ENCODE measurements around the gene SYNE1. TPM values are rescaled to one million over a fixed set of nuclear protein-coding genes. Genes with fewer than 3 reads are reported as not detected.
"Not testable (repeated sequence)": the region's sequence is repeated elsewhere in the genome, so short reads cannot be mapped to it uniquely, and the experiment has no call there.

SYNE1 gene
- total RNA-seq, 4 donors from 2014 or later = 78.9 to 352 (median 113) TPM

DNA sequence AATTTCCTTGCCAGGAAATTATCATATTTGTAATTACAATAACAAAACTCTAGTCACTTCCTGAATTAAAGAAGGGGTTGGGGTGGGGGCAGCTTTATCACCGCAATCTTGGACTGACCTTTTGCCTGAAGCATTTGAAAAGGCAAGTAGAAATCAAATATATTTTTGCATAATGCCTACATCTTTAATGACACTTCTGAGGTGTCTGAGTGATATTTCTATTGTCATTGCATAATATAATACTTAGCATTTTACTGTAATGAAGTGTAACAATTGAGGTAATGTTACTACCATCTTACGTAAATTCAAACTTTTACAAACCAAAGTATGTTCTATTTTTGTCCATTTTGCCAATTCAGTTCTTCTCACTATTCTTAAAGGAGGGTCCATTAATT lies 65.2 kb downstream of the SYNE1 start:
- ATAC-seq (ENCODE audit: low FRiP score) (no peak), DNase-seq (ENCODE audit: low spot score) (no peak)
- TF ChIP-seq, protein P1, sequence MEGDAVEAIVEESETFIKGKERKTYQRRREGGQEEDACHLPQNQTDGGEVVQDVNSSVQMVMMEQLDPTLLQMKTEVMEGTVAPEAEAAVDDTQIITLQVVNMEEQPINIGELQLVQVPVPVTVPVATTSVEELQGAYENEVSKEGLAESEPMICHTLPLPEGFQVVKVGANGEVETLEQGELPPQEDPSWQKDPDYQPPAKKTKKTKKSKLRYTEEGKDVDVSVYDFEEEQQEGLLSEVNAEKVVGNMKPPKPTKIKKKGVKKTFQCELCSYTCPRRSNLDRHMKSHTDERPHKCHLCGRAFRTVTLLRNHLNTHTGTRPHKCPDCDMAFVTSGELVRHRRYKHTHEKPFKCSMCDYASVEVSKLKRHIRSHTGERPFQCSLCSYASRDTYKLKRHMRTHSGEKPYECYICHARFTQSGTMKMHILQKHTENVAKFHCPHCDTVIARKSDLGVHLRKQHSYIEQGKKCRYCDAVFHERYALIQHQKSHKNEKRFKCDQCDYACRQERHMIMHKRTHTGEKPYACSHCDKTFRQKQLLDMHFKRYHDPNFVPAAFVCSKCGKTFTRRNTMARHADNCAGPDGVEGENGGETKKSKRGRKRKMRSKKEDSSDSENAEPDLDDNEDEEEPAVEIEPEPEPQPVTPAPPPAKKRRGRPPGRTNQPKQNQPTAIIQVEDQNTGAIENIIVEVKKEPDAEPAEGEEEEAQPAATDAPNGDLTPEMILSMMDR (IDR thresholded peaks at IDR 0.05) = no peak

DNA sequence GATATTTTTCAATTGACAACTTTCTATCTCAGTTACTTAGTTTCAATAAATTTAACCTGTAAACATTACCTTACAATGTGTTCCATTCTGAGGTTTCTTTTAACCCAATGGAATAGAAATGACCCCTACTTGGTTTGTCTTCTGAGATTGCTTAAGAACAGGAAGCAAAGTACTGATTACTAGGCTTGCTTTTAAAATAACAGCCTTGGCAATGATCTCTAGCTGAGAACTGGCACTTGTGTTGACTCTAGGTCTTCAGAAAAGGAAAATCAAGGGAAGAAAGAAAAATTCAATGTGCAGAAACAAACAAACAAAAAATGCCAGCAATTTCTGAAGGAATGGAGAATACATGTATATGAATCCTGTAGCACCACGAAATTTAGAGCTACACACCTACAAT lies 66.1 kb downstream of the SYNE1 start:
- TF ChIP-seq, protein P1 (IDR thresholded peaks at IDR 0.05) = no peak
- DNase-seq (ENCODE audit: low spot score) (no peak), ATAC-seq (ENCODE audit: low FRiP score) (no peak)

DNA sequence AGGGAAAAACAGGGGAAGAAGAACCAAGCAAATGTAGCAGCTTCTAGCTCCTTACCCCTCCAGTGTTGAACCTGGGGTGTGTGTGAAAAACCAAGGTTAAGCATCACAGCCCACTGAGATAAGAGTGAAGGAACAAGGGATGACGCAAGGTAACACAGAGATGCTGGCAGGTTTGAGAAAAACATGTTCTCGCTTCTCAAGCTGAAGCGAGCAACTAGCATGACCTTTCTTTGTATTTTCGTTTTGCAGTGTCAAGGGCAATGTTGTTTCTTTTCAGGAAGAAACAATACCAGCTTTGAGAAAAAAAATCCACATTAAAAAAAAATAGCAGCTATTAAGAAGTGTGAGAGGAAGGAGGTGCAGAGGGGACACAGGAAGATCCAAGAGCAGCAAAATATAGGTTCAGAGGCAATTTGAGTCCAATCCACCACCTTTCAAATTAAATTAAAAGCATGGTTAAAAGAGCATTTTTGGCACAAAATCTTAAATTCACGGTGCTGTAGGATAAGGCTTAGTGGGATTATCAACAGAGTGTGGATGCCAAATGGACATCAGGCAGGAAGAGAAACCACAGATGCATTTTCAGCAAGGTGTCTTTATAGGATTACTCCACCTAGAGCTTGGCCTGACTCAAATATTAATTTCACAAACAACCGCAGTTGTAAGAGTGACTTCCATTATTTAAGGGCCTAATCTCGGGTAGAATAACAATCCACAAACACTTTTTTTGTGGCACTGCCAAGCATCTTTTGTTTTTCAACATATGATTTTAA lies 70.9 kb downstream of the SYNE1 start:
- ATAC-seq (ENCODE audit: low FRiP score) (no peak), DNase-seq (ENCODE audit: low spot score) (no peak)
- TF ChIP-seq, protein P1 (IDR thresholded peaks at IDR 0.05) = no peak

DNA sequence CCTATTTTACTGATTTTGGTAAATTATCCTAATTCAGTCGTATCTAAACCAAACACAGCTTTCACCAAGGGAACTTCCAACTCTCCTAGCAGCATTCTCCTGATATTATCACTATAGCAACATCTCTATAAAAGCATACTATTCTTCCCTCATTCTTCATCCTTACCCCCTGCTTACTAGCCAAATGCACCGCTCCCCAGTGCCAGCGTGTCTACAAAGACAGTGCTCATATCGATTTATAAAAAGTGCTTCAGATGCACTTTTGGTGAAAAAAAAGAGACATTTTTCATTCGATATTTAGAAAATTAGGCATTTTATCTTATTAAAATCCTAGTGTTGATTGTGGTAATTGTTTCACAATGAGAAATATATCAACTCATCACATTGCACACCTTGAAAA lies 74.0 kb downstream of the SYNE1 start:
- TF ChIP-seq, protein P1 (IDR thresholded peaks at IDR 0.05) = no peak
- ATAC-seq (ENCODE audit: low FRiP score) = no peak

DNA sequence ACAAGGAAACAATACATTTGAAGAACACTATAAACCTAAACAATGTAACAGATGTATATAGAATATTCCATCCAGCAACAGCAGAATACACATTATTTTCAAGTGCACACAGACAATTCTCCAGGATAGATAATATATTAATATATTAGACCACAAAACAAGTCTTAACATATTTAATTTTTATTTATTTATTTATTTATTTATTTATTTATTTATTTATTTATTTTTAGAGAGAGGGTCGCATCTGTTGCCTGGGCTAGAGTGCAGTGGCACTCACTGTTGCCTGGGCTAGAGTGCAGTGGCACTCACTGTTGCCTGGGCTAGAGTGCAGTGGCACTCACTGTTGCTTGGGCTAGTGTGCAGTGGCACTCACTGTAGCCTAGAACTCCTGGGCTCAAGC lies 78.4 kb downstream of the SYNE1 start:
- ATAC-seq (ENCODE audit: low FRiP score); DNase-seq (ENCODE audit: low spot score): not testable (repeated sequence)

More for the DNA sequence above, 74.0 kb downstream of the SYNE1 start:
- no peak for DNase-seq (ENCODE audit: low spot score)

DNA sequence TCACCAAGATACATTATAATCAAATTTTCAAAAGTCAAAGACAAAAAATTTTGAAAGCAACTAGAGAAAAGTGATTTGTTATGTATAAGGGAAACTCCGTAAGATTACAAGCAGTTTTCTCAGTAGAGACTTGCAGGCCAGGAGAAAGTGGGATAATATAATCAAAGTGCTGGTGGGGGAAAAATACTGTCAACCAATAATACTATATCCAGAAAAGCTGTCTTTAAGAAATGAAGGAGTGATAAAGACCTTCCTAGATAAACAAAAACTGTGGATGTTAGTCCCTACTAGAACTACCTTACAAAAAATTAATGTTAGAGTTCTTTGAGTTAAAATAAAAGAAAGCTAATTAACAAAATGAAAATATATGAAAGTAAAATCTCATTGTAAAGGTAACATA lies 79.7 kb downstream of the SYNE1 start:
- TF ChIP-seq, protein P1 (IDR thresholded peaks at IDR 0.05) = no peak
- no peak for DNase-seq (ENCODE audit: low spot score)
- no peak for ATAC-seq (ENCODE audit: low FRiP score)

DNA sequence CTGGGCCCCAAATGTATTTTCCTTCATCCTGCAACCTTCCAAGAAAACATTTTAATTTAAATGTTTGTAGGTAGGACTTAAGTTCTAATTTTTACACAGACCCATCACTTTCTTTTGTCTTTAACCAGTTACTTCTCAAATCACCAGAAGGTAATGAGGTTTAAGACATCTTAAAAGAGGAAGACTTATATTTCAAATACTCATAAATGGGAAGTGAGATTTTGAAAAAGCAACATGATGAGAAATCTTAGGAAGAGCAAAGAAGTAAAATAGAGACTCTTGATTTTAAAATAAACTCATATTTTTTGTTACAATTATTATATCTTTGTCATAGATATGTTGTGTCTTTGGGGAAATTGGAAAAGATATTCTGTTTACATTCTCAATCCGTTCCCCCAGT lies 82.3 kb downstream of the SYNE1 start:
- ATAC-seq (ENCODE audit: low FRiP score) (no peak), DNase-seq (ENCODE audit: low spot score) (no peak)
- TF ChIP-seq, protein P1 (IDR thresholded peaks at IDR 0.05) = no peak
